AG20443 (cell line): ENCODE measurements around the gene ATG9A.
"Not testable (repeated sequence)": the region's sequence is repeated elsewhere in the genome, so short reads cannot be mapped to it uniquely, and the experiment has no call there.

Source experiments
- DNase-seq: peaks from one replicate; pipeline ENCODE4 v3.0.0; 2012; ENCODE audit warnings: low spot score, mixed read lengths

ATG9A gene

GRCh38 chr2:219229305-219230058 is at the start of gene ATG9A, which contains the start of gene ANKZF1:
Gene ATG9A (minus strand): TSS chr2:219229636. CDS start chr2:219228024, 1,612 bp downstream.
Gene ANKZF1 (plus strand): TSS chr2:219229806. CDS start chr2:219230258, 452 bp downstream.
- DNase-seq: peak; percentile 98

GRCh38 chr2:219278655-219279150 is 49.3 kb upstream of the ATG9A start:
- DNase-seq: no peak

DNA sequence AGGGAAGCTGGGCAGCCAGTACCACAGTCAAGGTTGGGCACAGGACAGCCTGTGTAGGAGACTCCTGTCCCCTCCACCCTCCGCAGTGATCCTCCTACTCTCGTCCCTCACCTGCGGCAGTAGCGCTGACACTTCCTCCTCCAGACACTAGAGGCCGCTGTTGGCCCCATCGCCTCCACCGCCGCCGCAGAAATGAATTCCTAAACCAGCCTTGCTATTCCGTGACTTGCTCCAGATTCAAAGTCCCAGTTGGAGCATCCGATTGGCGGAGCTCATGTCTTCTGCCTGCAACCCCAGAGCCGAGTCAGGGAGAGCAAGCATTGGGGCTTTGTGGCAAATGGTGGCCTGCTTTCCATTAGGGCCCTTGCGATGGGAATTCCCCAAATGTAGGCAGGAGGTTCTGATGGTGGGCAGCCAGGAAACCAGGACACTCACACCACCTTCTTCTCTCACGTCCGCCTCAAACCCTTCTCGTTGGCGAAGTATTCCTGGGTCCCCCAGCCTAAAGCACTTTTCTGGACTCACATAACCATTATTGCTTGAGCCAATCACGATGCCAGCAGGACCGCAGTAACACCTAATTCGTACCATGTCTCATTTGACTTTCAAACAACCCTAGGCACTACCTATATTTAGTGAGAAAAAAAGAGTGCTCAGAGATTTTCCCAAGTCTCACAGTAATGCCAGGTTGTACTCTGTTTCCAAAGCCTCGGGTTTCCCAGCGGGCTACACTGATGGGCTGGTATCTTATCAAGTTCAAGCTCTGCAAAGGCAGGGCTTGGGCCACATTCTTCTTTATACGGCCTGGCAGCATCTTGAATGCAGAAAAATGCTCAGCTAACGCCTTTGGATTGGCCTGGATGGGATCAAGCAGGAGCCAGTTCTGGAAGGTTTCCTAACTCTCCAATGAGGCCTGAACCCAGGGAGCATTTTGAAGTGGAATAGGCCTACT is 48.5 kb upstream of the ATG9A start:
- peak; percentile 79 for DNase-seq

DNA sequence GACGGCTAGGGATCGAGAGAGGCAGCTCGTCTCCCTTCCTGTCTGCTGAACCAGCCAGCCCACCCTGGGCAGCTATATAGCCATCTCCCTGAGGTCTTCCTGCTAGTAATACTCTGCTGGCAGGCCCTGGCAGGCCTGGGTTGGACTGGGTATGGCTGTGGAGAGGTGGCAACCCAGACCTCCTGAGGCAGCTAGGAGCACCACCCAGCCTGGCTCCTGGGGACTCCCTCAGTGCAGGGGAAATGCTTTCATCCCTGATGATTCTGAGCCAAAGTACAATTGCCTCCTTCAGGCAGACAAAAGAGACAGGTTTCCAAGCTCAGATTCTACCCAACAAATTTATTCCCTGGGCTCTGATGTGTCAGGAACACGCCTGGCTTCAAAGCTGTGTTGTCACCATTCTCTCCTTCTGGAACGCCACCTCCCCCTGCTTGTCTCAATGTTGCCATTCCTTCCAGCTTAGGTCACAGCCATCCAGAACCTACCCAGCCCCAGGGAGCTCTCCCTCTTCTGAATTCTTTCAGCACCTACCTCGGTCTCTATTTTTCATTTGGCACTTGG is 45.0 kb upstream of the ATG9A start:
- peak; percentile 92 for DNase-seq

DNA sequence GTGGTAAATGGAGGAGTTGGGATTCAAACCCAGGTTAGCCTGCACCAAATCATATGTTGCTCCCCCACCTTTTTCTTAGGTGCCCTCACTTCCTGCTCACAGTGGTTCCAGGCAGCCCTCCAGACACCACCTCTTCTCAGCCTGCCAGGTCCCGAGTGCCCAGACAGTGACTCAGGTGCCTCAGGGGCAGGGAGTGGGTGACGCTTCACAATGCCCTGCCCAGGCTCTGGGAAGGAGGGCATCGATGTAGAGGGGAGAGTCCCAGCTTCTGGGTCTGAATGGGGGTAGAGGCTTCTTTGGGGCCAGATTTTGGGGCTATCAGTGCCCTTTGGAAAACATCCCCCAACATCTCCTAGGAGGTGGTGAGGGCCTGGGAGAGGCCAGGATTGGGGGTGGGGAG is 44.5 kb upstream of the ATG9A start:
- DNase-seq: no peak

GRCh38 chr2:219272995-219273394 is 43.6 kb upstream of the ATG9A start:
- DNase-seq: no peak

- no peak for DNase-seq
These were observed 42.9 kb upstream of the ATG9A start for GRCh38 chr2:219272356-219272755.

DNA sequence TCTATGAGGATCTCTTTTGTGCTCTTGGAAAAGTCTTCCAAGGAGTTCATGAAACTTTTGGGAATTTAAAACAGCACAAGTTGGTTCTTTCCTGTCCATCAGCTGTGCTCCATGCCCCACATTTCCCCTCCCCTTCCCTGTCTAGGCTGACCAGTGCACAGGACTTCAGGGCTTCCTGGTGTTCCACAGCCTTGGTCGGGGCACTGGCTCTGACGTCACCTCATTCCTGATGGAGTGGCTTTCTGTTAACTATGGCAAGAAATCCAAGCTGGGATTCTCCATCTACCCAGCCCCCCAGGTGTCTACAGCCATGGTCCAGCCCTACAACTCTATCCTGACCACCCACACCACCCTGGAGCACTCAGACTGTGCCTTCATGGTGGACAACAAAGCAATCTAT is 41.6 kb upstream of the ATG9A start:
- DNase-seq: no peak

GRCh38 chr2:219270055-219270372 is 40.6 kb upstream of the ATG9A start:
- no peak for DNase-seq

- no peak for DNase-seq
These were observed 40.1 kb upstream of the ATG9A start for GRCh38 chr2:219269362-219270054.

- no peak for DNase-seq
These were observed 38.9 kb upstream of the ATG9A start for GRCh38 chr2:219268294-219268693.

GRCh38 chr2:219266886-219267285 is 37.5 kb upstream of the ATG9A start:
- no peak for DNase-seq

DNA sequence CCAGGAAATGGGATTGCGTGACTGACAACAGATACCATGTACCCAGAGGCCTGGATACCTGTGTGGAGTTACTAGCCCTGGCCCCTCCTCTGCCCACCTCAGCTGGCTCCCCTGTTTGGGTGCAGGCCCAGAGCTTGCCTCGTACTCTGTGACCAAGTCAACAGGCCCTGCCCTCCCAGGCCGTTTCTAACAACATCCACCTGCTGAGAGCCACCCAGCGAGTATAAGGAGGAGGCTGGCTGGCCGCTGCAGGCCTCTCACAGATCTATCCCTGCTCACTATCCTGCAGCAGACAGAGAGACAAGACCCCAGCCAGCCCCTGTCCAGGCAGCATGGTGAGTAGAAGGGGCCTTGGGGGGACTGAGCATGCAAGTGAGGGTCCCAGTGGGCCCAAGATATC is 36.8 kb upstream of the ATG9A start:
- no peak for DNase-seq

DNA sequence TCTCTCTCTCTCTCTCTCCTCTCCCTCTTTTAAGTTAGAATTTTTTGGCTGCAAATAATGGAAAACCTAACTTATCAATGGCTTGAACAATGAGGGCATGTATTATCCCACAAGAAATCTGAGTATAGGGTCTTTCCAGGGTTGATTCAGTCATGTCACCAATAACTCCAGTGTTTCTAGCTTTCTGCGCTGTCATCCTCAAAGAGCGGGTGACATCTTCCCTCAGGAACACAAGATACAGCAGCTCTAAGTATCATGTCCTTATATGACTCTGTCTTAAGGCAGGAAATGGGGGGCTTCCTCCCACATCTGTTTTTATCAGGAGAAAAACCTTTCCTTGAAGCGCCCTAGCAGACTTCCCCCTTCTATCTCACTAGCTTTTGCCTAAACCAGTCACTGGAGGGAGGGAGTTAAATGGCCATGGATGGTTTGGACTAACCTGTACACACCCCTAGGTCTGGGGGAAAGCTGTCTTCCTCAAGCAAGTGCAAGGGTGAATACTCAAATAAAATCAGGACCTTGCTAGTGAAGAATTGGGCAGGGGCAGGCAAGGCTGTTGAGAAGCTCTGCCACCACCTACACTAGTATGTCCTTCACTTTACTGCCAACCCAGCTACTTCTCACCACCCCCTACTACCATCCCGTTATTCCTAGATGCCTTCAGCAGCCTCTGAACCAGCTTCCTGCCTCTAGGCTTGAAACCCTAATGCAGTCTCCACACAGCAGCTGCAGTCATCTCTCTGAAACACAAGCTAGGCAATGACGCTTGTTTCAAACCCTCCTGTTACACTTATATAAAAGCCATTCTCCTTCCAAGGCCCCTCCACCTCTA is 31.8 kb upstream of the ATG9A start:
- DNase-seq: no peak

DNA sequence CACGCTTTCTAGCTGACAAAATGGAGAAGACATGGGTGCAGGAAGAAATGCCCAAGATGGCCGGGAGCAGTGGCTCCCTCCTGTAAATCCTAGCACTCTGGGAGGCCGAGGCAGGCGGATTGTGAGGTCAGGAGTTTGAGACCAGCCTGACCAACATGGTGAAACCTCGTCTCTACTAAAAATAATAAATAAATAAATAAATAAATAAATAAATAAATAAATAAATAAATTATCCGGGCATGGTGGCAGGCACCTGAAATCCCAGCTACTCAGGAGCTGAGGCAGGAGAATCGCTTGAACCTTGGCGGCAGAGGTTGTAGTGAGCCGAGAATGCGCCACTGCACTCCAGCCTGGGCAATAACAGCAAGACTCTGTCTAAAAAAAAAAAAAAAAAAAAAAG is 29.5 kb upstream of the ATG9A start:
- not testable (repeated sequence) for DNase-seq

GRCh38 chr2:219254590-219255201 is 25.3 kb upstream of the ATG9A start:
- DNase-seq: no peak

DNA sequence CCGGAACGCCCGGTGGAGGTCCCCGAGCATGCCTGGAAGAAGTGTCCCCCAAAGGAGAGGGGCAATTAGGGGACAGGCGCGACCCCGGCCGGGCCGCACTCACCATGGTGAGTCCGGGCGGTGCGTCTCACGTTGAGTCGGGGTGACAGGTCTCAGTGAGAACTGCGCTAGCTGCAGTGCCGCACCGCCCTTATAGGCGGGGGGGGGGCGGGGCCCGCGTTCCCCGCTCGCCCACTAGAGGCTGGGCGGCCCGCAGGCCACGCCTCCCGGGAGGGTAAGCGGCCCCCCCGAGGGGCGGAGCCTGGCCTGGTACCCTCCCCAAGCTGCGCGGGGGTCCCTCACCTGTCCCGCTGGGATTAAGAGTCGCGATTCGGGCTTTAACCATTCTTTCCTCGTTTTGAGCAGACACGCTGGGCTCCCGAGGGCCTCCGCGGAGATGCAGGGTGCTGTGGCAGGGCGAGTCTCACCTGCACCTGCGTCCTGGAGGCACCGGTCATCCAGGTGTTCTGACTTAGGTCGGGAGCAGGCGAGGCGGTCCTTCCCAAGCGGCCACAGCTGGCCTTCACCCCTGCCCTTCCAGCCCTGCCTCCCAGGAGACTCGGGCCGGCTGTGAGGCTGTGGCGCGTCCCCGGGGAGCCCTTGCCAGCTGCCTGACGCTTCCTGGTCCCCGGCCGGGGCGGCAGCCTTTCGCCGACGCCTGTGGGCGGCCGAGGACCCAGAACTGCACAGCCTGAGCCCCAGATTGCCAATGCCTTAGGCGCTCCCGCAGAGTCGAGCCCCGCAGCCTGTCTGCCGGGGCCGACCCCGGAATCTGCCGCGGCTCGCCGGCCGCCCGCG is 24.5 kb upstream of the ATG9A start, which contains the start of gene TUBA4A:
Gene TUBA4A, minus strand, starts transcription at position 166 of the 837 bp plus-strand sequence. Its CDS starts 60 bp downstream, at position 106.
- DNase-seq: peak; percentile 98

DNA sequence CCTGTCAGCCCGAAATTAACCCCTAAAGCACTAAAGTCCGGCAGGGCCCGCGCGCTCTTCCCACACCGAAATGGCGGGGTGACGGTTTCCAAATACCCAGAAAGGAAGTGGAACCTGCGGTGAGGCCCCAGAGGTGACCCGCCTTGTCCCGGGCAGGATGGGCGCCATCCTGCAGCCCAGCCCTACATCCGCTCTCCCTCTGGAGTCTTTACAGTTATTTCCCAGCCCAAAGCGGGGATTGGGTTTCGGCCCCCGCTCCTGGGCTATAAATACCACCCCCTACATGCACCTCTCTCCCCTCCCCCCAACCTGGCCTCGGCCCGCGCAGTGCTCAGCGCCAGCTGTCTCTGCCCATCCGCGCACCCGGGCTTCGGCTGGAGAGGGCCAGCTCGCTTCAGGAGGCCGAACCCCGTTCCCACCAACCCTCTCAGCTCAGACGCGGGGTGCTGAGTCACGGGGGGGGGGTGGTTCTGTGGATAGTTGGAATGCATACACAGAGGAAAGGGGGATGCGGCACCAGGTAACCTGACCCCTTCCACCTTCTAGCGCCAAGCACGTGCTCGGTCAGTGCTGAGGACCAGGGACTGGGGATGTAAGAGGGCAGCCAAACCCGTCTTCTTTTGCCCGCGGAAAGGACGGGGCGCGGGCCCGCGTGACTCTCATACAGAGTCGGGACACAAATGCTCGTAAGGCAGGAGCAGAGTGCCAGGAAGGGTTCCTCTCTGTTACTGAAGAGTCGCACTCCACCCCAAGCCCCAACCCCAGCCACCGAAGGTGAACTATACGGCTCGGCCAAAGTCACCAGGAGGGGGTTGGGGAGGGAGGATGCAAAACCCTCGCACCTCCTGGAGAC is 23.7 kb upstream of the ATG9A start, which contains the start of gene TUBA4B:
Gene TUBA4B, plus strand, starts transcription at position 344 of the 853 bp plus-strand sequence. Its CDS starts 165 bp downstream, at position 509.
- DNase-seq: peak; percentile 43

- DNase-seq: no peak
These were observed 23.1 kb upstream of the ATG9A start for GRCh38 chr2:219252570-219252899.
